SK-N-SH (cell line): Measurements from ENCODE around the gene SLCO2A1. TPM values are rescaled to one million over a fixed set of nuclear protein-coding genes. Genes with fewer than 3 reads are reported as not detected.

Source experiments
- CTCF ChIA-PET: fragments of 300-600, 350-600 bp; formaldehyde crosslinking; extraction: SDS; loops from one replicate; lab custom pipeline; 2021; lab: Yijun Ruan, JAX
- POLR2A ChIA-PET: fragments of 350-600 bp; sonication (Branson Sonifier 250); formaldehyde crosslinking; extraction: SDS; loops from one replicate; lab custom pipeline; 2020; ENCODE audit warnings: antibody characterized with exemption, inconsistent platforms; lab: Yijun Ruan, JAX
- DNase-seq: peaks from one replicate; pipeline ENCODE4 v3.0.0; 2012
- H2AFZ ChIP-seq: fragments of 200-600 bp; sonication (generic); 2 replicates; pipeline ENCODE4 v1.8.1; 2016; ENCODE audit warnings: antibody characterized with exemption, mild to moderate bottlenecking, low read depth
- H3F3A ChIP-seq: fragments of 200-600 bp; sonication (generic); replicated peaks from 2 replicates; pipeline ENCODE3; 2016; ENCODE audit warnings: antibody characterized with exemption, mild to moderate bottlenecking; ENCODE audit not compliant: insufficient read depth
- H3K27ac ChIP-seq, 2 experiments: fragments of 200-500 bp in 1 of 2; fragments of 200-600 bp in 1 of 2; sonication (Bioruptor generic) in 1 of 2; sonication (generic), shearing (Covaris generic) in 1 of 2; 2 replicates each; pipeline versions ENCODE4 v1.5.1 to v1.6.1; 2014 to 2016; ENCODE audit warnings: low read depth in 2 of 2, inconsistent platforms in 1 of 2, low read length in 1 of 2, mild to moderate bottlenecking in 1 of 2, mixed read lengths in 1 of 2
- H3K27me3 ChIP-seq: fragments of 200-600 bp; sonication (generic), shearing (Covaris generic); 2 replicates; pipeline ENCODE4 v1.6.1; 2016; ENCODE audit warnings: mixed run types; ENCODE audit not compliant: insufficient read depth
- H3K36me3 ChIP-seq, 2 experiments: fragments of 200-500 bp in 1 of 2; fragments of 200-600 bp in 1 of 2; sonication (Bioruptor generic) in 1 of 2; sonication (generic) in 1 of 2; replicated peaks in 1 of 2; 2 replicates each; pipeline versions ENCODE3 to v1.5.1; 2014 to 2016; ENCODE audit warnings: low read length in 1 of 2, mild to moderate bottlenecking in 1 of 2; ENCODE audit not compliant: insufficient read depth in 2 of 2, control insufficient read depth in 1 of 2
- H3K4me1 ChIP-seq, 2 experiments: fragments of 200-500 bp in 1 of 2; fragments of 200-600 bp in 1 of 2; sonication (Bioruptor generic) in 1 of 2; sonication (generic), shearing (Covaris generic) in 1 of 2; 2 replicates each; pipeline versions ENCODE4 v1.5.1 to v1.6.1; 2014 to 2016; ENCODE audit warnings: low read depth in 1 of 2, low read length in 1 of 2, mixed run types in 1 of 2; ENCODE audit not compliant: insufficient read depth in 2 of 2, control insufficient read depth in 1 of 2
- H3K4me2 ChIP-seq: fragments of 200-600 bp; sonication (generic), shearing (Covaris generic); 2 replicates; pipeline ENCODE4 v1.6.1; 2017; ENCODE audit warnings: mixed run types
- H3K4me3 ChIP-seq, 2 experiments: fragments of 200-500 bp in 1 of 2; fragments of 200-600 bp in 1 of 2; sonication (Bioruptor generic) in 1 of 2; sonication (generic), shearing (Covaris generic) in 1 of 2; 2 replicates each; pipeline versions ENCODE4 v1.5.1 to v1.8.1; 2014 to 2016; ENCODE audit warnings: low read depth in 2 of 2, inconsistent platforms in 1 of 2, low read length in 1 of 2, mild to moderate bottlenecking in 1 of 2, mixed read lengths in 1 of 2, moderate library complexity in 1 of 2
- H3K79me2 ChIP-seq: fragments of 200-600 bp; sonication (generic); 2 replicates; pipeline ENCODE4 v1.8.1; 2017; ENCODE audit warnings: mild to moderate bottlenecking; ENCODE audit not compliant: insufficient read depth
- H3K9ac ChIP-seq: fragments of 200-600 bp; sonication (generic); 2 replicates; pipeline ENCODE4 v1.6.1; 2017; ENCODE audit warnings: mixed run types
- H3K9me2 ChIP-seq: fragments of 200-600 bp; sonication (generic); 2 replicates; pipeline ENCODE4 v1.6.1; 2017; ENCODE audit warnings: mixed run types
- H3K9me3 ChIP-seq: fragments of 200-600 bp; sonication (generic); 2 replicates; pipeline ENCODE4 v1.6.1; 2017; ENCODE audit warnings: mixed run types, mild to moderate bottlenecking, moderate library complexity
- H4K20me1 ChIP-seq: fragments of 200-600 bp; sonication (generic); 2 replicates; pipeline ENCODE4 v1.6.1; 2017; ENCODE audit warnings: mild to moderate bottlenecking, mixed run types; ENCODE audit not compliant: insufficient read depth
- CTCF ChIP-seq: fragments of 200-600 bp; sonication (generic); IDR thresholded peaks from 2 replicates; pipeline ENCODE4 v1.6.1; 2017; ENCODE audit warnings: antibody characterized with exemption, mild to moderate bottlenecking, moderate library complexity
- ELF1 ChIP-seq: IDR thresholded peaks from 2 replicates; pipeline ENCODE4 v1.4.0; 2012
- FOSL2 ChIP-seq: IDR thresholded peaks from 2 replicates; pipeline ENCODE4 v1.4.0; 2012; ENCODE audit warnings: low read depth, mild to moderate bottlenecking, moderate library complexity, borderline replicate concordance
- FOXM1 ChIP-seq: IDR thresholded peaks from 2 replicates; pipeline ENCODE4 v1.4.0; 2012; ENCODE audit warnings: low read depth, mild to moderate bottlenecking
- GABPA ChIP-seq: IDR thresholded peaks from 2 replicates; pipeline ENCODE4 v1.4.0; 2012; ENCODE audit warnings: low read depth, mild to moderate bottlenecking
- MEF2A ChIP-seq: IDR thresholded peaks from 2 replicates; pipeline ENCODE4 v1.4.0; 2012; ENCODE audit warnings: low read depth, borderline replicate concordance
- MXI1 ChIP-seq: IDR thresholded peaks from 2 replicates; pipeline ENCODE4 v1.6.1; 2012; ENCODE audit warnings: mild to moderate bottlenecking, low read depth, low read length, improper control_type of control experiment
- NFIC ChIP-seq: IDR thresholded peaks from 2 replicates; pipeline ENCODE4 v1.4.0; 2012; ENCODE audit warnings: borderline replicate concordance
- PBX3 ChIP-seq: IDR thresholded peaks from 2 replicates; pipeline ENCODE4; 2012
- POLR2AphosphoS5 ChIP-seq: IDR thresholded peaks from 2 replicates; pipeline ENCODE4 v1.6.1; 2012; ENCODE audit warnings: low read depth, low read length
- RXRA ChIP-seq: IDR thresholded peaks from 2 replicates; pipeline ENCODE4 v1.4.0; 2012; ENCODE audit warnings: low read depth, mild to moderate bottlenecking, borderline replicate concordance
- SIN3A ChIP-seq: IDR thresholded peaks from 2 replicates; pipeline ENCODE4 v1.6.1; 2012; ENCODE audit warnings: low read depth, mild to moderate bottlenecking, low read length, moderate library complexity, borderline replicate concordance
- SMC3 ChIP-seq: IDR thresholded peaks from 2 replicates; pipeline ENCODE4 v1.6.1; 2012; ENCODE audit warnings: low read depth, low read length, improper control_type of control experiment
- USF2 ChIP-seq: fragments of 150-350 bp; IDR thresholded peaks from 2 replicates; pipeline ENCODE4 v1.6.1; 2017; ENCODE audit warnings: antibody characterized with exemption, low read length, low read depth, borderline replicate concordance
- YY1 ChIP-seq: IDR thresholded peaks from 2 replicates; pipeline ENCODE4 v1.4.0; 2012; ENCODE audit warnings: low read depth, mild to moderate bottlenecking
- WGBS: methylation state at CpG from one replicate; pipeline ENCODE4 v1.1.6; 2017; ENCODE audit warnings: low lambda C conversion rate; 5-methylcytosine and 5-hydroxymethylcytosine counted together
- polyA plus RNA-seq, 3 experiments: library from polyadenylated mRNA; depleted of rRNA; stranded (reverse); fragments of >200 nt; gene quantifications; 2 replicates each; pipeline ENCODE4 v1.2.3, GENCODE V29; 2012
- TF ChIP-seq, protein P1 (sequence below): IDR thresholded peaks from 2 replicates; pipeline ENCODE4 v1.4.0; 2012; ENCODE audit warnings: low read depth, borderline replicate concordance
- TF ChIP-seq, protein P2 (sequence below): IDR thresholded peaks from 2 replicates; pipeline ENCODE4 v1.4.0; 2012; ENCODE audit warnings: low read depth, borderline replicate concordance
- TF ChIP-seq, protein P3 (sequence below): IDR thresholded peaks from 2 replicates; pipeline ENCODE4 v1.4.0; 2012; ENCODE audit warnings: low read depth
- TF ChIP-seq, protein P4 (sequence below): fragments of 150-350 bp; IDR thresholded peaks from 2 replicates; pipeline ENCODE4 v1.6.1; 2016; ENCODE audit warnings: mild to moderate bottlenecking, low read depth, low read length

The SLCO2A1 gene
- polyA plus RNA-seq, 1 of the 3 experiments (the other 2 are of a cell fraction): 9.3 TPM

- H3K4me3 ChIP-seq: no peak overlapping the region
- H3K9me3 ChIP-seq: no peaks in the 10 kb centered on the region
- no peak for DNase-seq
- no peak overlapping the region for H3K9ac ChIP-seq
- no peaks in the 10 kb centered on the region for H3F3A ChIP-seq
- no peaks in the 10 kb centered on the region for H3K27me3 ChIP-seq
- H4K20me1 ChIP-seq: no peaks in the 10 kb centered on the region
- H2AFZ ChIP-seq: no peak overlapping the region
- ChIA-PET CTCF (no interaction called here), POLR2A (no interaction called here)
- H3K36me3 ChIP-seq: no peaks in the 10 kb centered on the region
- H3K27ac ChIP-seq: no peak overlapping the region
- 83% methylated on average over 1 of the region's 1 CpG for WGBS
- no peaks in the 10 kb centered on the region for H3K79me2 ChIP-seq
- H3K4me1 ChIP-seq: peaks cover 0 to 9% of the 10 kb centered on the region in 2 experiments; a peak in 1 of 4 replicates
- H3K4me2 ChIP-seq: no peak overlapping the region
- no peak for TF ChIP-seq SIN3A
- no peak for TF ChIP-seq MXI1
- TF ChIP-seq FOXM1: no peak
- TF ChIP-seq CTCF: no peak
- no peaks in the 10 kb centered on the region for H3K9me2 ChIP-seq
Observed at GRCh38 chr3:133972156-133972555, 57.6 kb downstream of the SLCO2A1 start.

DNA sequence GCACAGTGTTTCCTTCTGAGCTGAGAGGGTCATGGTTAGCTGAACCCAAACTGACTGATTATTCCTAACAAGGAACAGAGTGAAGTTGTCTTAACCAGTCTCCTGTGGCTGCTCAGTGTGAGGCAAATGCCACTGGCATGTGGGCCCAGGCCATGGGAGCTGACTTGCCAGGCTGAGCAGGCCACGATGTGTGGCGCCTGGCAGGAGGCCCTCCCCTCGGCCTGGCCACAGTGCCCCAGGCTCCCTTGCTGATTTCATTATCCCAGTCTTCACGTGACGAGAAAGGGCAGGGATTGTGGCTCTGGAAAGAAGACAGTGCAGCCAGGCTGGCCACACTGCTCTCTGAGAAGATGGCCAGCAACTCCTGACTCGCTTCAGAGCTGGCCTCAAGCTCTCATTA is 58.8 kb downstream of the SLCO2A1 start:
- H2AFZ ChIP-seq: no peak overlapping the region
- 70% methylated on average over 6 of the region's 6 CpGs for WGBS
- H3K27ac ChIP-seq: no peak overlapping the region; a peak in 1 of 4 replicates
- no peaks in the 10 kb centered on the region for H4K20me1 ChIP-seq
- ChIA-PET CTCF (no interaction called here), POLR2A (no interaction called here)
- H3F3A ChIP-seq: no peaks in the 10 kb centered on the region
- no peaks in the 10 kb centered on the region for H3K27me3 ChIP-seq
- H3K9ac ChIP-seq: no peak overlapping the region
- no peak overlapping the region for H3K4me2 ChIP-seq
- no peaks in the 10 kb centered on the region for H3K9me2 ChIP-seq
- DNase-seq: peak; percentile 25
- no peak for TF ChIP-seq ELF1
- TF ChIP-seq RXRA: no peak
- TF ChIP-seq USF2: no peak
- TF ChIP-seq YY1: no peak
- no peak for TF ChIP-seq PBX3
- no peak for TF ChIP-seq FOSL2
- TF ChIP-seq, protein P1, sequence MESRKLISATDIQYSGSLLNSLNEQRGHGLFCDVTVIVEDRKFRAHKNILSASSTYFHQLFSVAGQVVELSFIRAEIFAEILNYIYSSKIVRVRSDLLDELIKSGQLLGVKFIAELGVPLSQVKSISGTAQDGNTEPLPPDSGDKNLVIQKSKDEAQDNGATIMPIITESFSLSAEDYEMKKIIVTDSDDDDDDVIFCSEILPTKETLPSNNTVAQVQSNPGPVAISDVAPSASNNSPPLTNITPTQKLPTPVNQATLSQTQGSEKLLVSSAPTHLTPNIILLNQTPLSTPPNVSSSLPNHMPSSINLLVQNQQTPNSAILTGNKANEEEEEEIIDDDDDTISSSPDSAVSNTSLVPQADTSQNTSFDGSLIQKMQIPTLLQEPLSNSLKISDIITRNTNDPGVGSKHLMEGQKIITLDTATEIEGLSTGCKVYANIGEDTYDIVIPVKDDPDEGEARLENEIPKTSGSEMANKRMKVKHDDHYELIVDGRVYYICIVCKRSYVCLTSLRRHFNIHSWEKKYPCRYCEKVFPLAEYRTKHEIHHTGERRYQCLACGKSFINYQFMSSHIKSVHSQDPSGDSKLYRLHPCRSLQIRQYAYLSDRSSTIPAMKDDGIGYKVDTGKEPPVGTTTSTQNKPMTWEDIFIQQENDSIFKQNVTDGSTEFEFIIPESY: no peak
- TF ChIP-seq, protein P2, sequence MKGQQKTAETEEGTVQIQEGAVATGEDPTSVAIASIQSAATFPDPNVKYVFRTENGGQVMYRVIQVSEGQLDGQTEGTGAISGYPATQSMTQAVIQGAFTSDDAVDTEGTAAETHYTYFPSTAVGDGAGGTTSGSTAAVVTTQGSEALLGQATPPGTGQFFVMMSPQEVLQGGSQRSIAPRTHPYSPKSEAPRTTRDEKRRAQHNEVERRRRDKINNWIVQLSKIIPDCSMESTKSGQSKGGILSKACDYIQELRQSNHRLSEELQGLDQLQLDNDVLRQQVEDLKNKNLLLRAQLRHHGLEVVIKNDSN: no peak
- no peak for TF ChIP-seq NFIC
- TF ChIP-seq GABPA: no peak
- no peak for TF ChIP-seq POLR2AphosphoS5
- TF ChIP-seq, protein P3, sequence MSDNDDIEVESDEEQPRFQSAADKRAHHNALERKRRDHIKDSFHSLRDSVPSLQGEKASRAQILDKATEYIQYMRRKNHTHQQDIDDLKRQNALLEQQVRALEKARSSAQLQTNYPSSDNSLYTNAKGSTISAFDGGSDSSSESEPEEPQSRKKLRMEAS: no peak
- TF ChIP-seq, protein P4, sequence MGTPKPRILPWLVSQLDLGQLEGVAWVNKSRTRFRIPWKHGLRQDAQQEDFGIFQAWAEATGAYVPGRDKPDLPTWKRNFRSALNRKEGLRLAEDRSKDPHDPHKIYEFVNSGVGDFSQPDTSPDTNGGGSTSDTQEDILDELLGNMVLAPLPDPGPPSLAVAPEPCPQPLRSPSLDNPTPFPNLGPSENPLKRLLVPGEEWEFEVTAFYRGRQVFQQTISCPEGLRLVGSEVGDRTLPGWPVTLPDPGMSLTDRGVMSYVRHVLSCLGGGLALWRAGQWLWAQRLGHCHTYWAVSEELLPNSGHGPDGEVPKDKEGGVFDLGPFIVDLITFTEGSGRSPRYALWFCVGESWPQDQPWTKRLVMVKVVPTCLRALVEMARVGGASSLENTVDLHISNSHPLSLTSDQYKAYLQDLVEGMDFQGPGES: no peak
- TF ChIP-seq MEF2A: no peak
- no peak for TF ChIP-seq SMC3
- TF ChIP-seq FOXM1: no peak
- H3K4me3 ChIP-seq: no peak overlapping the region
- no peaks in the 10 kb centered on the region for H3K36me3 ChIP-seq
- H3K9me3 ChIP-seq: no peaks in the 10 kb centered on the region
- no peaks in the 10 kb centered on the region for H3K79me2 ChIP-seq
- peaks cover 0 to 9% of the 10 kb centered on the region in 2 experiments; a peak in 1 of 4 replicates for H3K4me1 ChIP-seq
